AG09309 (cell line): ENCODE data around the gene CFAP20DC.
"Not testable (repeated sequence)": the region's sequence is repeated elsewhere in the genome, so short reads cannot be mapped to it uniquely, and the experiment has no call there.

Experiments used
- DNase-seq: peaks from one replicate; pipeline ENCODE4 v3.0.0-alpha.2; 2010; ENCODE audit warnings: low read depth
- H3K4me3 ChIP-seq: 2 replicates; pipeline ENCODE4 v1.5.1; 2011; ENCODE audit warnings: mild to moderate bottlenecking, low read depth, low read length, moderate library complexity; ENCODE audit not compliant: control insufficient read depth
- TF ChIP-seq, protein P1 (sequence below): IDR thresholded peaks from 2 replicates; pipeline ENCODE4 v1.5.1; 2011; ENCODE audit warnings: mild to moderate bottlenecking, low read depth, low read length, inconsistent platforms; ENCODE audit not compliant: insufficient read depth, control insufficient read depth; ENCODE audit errors: missing control alignments

Gene CFAP20DC

DNA sequence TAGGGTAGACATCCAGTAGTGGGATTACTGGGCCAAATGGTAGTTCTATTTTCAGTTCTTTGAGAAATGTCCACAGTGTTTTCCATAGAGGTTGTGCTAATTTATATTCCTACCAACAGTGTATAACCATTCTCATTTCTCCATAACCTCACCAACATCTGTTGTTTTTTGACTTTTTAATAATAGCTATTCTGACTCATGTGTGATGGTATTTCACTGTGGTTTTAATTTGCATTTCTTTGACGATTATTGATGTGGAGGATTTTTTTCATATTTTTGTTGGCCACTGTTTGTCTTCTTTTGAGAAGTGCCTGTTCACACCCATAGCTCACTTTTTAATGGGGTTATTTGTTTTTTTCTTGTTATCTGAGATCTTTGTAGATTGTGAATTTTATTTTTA, 125.2 kb downstream of the CFAP20DC start:
- DNase-seq, result no peak
- no peak overlapping the region for H3K4me3 ChIP-seq
- TF ChIP-seq, protein P1, sequence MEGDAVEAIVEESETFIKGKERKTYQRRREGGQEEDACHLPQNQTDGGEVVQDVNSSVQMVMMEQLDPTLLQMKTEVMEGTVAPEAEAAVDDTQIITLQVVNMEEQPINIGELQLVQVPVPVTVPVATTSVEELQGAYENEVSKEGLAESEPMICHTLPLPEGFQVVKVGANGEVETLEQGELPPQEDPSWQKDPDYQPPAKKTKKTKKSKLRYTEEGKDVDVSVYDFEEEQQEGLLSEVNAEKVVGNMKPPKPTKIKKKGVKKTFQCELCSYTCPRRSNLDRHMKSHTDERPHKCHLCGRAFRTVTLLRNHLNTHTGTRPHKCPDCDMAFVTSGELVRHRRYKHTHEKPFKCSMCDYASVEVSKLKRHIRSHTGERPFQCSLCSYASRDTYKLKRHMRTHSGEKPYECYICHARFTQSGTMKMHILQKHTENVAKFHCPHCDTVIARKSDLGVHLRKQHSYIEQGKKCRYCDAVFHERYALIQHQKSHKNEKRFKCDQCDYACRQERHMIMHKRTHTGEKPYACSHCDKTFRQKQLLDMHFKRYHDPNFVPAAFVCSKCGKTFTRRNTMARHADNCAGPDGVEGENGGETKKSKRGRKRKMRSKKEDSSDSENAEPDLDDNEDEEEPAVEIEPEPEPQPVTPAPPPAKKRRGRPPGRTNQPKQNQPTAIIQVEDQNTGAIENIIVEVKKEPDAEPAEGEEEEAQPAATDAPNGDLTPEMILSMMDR, result no peak

DNA sequence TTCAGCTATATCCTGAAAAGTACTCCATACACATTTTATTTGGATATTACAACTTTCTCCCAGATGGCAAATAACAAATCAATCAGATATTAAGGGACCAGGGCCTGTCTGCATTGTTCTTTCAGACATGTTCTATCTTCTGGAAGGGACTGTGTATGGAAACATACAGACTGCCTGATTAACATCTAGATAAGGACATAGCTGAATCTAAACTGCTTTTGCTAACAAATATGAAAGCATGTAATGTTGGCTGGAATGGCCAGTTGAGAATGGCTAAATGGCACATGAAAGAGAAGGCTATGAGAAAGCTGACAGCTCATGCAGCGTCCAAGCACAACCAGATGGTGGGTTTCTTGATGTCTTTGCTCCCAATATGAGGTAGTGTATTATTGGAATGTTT, 149.4 kb downstream of the CFAP20DC start:
- no peak overlapping the region for H3K4me3 ChIP-seq
- TF ChIP-seq, protein P1, result no peak
- no peak for DNase-seq

DNA sequence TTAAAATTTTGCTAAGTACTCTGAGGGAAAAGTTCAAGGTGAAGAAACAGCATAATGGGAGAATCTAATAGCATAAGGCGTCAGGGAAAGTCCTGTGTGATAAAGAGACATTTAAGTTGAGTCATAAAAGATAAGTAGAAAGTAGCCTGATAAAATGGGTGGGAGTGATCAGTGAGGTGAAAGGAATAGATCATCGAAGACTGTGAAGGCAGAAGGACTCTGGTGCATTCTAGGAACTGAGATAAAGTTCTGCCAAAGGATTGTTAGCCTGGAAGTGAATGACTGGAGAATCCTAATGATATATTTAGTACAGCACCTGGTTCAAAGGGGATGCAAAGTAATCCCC, 149.9 kb downstream of the CFAP20DC start:
- TF ChIP-seq, protein P1, result no peak
- H3K4me3 ChIP-seq, result no peak overlapping the region
- DNase-seq, result no peak

DNA sequence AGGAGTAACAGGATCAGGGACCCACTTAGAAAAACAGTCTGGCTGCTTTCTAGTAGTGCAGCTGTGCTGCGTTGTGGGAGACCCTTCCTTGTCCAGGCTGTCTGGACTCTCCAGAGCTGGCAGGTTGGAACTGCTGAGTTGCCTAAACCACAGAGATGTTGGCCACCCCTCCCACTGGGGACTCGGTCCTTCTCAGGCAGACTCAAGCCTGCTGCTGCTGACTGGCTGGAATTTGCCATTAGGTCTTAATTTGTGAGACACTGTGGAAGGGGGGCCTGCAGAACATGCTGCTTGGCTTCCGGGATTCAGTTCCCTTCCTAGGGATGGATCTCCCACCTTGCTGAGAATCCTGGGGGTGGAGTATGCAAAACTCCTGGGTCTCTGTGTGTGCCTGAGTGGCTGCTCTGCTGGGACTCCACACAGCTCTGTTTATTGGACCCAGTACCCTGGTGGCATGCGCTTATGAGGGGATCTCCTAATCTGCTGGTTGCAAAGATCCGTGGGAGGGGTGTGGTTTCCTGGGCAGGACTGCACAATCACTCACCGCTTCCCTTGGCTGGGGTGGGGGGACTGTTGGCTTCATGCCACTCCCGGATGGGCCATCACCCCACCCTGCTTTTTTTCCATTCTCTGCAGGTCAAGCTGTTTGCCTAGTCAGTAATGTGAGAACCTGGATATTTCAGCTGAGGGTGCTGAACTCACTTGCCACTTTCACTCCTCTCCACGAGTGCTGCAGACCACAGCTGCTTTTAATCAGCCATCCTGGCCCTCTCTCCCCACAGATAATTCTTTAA, 150.5 kb downstream of the CFAP20DC start:
- DNase-seq, result no peak
- no peak overlapping the region for H3K4me3 ChIP-seq
- TF ChIP-seq, protein P1, result no peak

DNA sequence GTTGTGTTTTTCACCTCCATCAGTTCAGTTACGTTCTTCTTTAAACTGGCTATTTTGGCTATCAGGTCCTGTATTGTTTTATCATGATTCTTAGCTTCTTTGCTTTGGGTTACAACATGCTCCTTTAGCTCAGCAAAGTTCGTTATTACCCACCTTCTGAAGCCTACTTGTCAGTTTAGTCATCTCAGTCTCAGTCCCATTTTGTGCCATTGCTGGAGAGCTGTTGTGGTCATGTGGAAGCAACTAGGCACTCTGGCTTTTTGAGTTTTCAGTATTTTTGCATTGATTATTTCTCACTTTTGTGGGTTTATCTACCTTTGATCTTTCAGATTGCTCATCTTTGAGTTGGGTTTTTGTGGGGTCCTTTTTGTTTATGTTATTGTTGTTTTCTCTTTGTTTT, 151.3 kb downstream of the CFAP20DC start:
- TF ChIP-seq, protein P1, result no peak
- no peak overlapping the region for H3K4me3 ChIP-seq
- DNase-seq, result no peak

DNA sequence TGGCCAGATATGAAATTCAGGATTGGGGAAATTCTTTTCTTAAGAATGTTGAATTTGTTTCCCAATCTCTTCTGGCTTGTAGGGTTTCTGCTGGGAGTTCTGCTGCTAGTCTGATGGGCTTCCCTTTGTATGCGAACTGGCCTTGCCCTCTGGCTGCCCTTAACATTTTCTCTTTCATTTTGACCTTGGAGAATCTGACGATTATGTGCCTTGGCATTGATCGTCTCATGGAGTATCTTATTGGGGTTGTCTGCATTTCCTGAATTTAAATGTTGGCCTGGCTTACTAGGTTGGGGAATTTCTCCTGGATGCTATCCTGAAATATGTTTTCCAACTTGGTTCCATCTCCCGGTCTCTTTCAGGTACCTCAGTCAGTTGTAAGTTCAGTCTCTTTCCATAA, 152.2 kb downstream of the CFAP20DC start:
- TF ChIP-seq, protein P1, result no peak
- no peak overlapping the region for H3K4me3 ChIP-seq
- DNase-seq, result no peak

DNA sequence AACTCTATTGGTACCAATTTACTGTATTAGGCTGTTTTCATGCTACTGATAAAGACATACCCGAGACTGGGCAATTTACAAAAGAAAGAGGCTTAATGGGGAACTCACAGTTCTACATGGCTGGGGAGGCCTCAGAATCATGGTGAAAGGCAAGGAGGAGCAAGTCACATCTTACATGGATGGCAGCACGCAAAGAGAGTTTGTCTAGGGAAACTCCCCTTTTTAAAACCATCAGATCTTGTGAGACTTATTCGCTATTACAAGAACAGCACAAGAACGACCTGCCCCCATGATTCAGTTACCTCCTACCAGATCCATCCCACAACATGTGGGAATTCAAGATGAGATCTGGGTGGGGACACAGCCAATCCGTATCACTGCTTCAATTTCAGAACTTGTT, 154.1 kb downstream of the CFAP20DC start:
- DNase-seq, H3K4me3 ChIP-seq: not testable (repeated sequence)

DNA sequence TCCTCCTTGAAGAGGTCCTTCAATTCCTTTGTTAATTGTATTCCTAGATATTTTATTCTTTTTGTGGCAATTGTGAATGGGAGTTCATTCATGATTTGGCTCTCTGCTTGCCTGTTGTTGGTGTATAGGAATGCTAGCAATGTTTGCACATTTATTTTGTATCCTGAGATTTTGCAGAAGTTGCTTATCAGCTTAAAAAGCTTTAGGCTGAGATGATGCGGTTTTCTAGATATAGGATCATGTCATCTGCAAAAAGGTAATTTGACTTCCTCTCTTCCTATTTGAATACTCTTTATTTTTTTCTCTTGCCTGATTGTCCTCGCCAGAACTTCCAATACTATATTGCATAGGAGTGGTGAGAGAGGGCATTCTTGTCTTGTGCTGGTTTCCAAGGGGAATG, 157.3 kb downstream of the CFAP20DC start:
- H3K4me3 ChIP-seq, DNase-seq: not testable (repeated sequence)
